Choroid plexus epithelial cell (primary cell): ENCODE data around the gene TMEM145.

Experiments used
- DNase-seq: peaks from one replicate; pipeline ENCODE4 v3.0.0-alpha.2; 2010; ENCODE audit warnings: low read depth
- H3K4me3 ChIP-seq: 2 replicates; pipeline ENCODE4 v1.5.1; 2011; ENCODE audit warnings: low read depth, mild to moderate bottlenecking, control low read depth, low read length, moderate library complexity
- CTCF ChIP-seq: conservative IDR thresholded peaks from 2 replicates; pipeline ENCODE4 v1.5.1; 2011; ENCODE audit warnings: low read depth, mild to moderate bottlenecking, control low read depth, inconsistent platforms, low read length, moderate library complexity

The TMEM145 gene

DNA sequence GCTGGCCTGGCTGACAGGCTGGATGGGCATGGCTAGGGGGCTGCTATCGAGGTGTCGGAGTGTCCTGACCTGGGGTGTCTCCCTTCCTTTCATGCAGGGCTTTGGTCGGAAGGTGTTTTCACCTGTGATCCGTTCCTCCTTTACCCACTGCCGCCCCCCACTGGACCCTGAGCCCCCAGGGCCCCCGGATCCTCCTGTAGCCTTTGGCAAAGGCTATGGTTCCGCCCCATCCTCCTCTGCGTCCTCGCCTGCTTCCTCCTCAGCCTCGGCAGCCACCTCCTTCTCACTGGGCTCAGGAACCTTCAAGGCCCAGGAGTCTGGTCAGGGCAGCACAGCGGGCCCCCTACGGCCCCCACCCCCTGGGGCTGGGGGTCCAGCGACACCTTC is 23.0 kb upstream of the TMEM145 start:
- H3K4me3 ChIP-seq = no peak overlapping the region
- TF ChIP-seq CTCF = no peak
- no peak for DNase-seq

DNA sequence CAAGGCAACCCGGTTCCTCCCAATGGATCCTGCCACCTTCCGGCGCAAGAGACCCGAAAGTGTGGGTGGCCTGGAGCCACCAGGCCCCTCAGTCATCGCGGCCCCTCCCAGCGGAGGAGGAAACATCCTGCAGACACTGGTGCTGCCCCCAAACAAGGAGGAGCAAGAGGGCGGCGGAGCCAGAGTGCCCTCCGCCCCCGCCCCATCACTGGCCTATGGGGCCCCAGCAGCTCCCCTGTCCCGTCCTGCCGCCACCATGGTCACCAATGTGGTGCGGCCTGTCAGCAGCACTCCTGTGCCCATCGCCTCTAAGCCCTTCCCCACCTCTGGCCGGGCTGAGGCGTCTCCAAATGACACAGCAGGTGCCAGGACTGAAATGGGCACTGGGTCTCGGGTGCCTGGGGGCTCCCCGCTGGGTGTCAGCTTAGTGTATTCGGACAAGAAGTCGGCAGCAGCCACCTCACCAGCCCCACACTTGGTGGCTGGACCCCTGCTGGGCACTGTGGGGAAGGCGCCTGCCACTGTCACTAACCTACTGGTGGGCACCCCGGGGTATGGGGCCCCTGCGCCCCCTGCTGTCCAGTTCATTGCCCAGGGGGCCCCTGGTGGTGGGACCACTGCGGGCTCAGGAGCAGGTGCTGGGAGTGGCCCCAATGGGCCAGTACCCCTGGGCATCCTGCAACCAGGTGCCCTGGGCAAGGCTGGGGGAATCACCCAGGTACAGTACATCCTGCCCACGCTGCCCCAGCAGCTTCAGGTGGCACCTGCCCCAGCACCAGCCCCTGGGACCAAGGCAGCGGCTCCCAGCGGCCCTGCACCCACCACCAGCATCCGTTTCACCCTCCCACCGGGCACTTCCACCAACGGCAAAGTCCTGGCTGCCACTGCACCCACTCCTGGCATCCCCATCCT is 22.3 kb upstream of the TMEM145 start:
- TF ChIP-seq CTCF = peak; percentile 38
- no peak overlapping the region for H3K4me3 ChIP-seq
- DNase-seq = no peak

GRCh38 chr19:42291435-42291810 is 21.7 kb upstream of the TMEM145 start:
- no peak for TF ChIP-seq CTCF
- DNase-seq = no peak
- H3K4me3 ChIP-seq = no peak overlapping the region

GRCh38 chr19:42292042-42292960 is 20.8 kb upstream of the TMEM145 start:
- no peak for DNase-seq
- H3K4me3 ChIP-seq = no peak overlapping the region
- TF ChIP-seq CTCF = no peak

GRCh38 chr19:42292963-42293362 is 20.1 kb upstream of the TMEM145 start:
- TF ChIP-seq CTCF = no peak
- no peak for DNase-seq
- H3K4me3 ChIP-seq = no peak overlapping the region

- TF ChIP-seq CTCF = peak; percentile 33
- no peak overlapping the region for H3K4me3 ChIP-seq
Observed at GRCh38 chr19:42293540-42293939, 19.6 kb upstream of the TMEM145 start.

More at GRCh38 chr19:42293540-42293939, 19.6 kb upstream of the TMEM145 start:
- DNase-seq = no peak
